PFSK-1 (cell line): ENCODE results near the gene IQCM.

Source experiments
- FOXP2 ChIP-seq: optimal IDR thresholded peaks from 2 replicates; pipeline ENCODE3; 2011; ENCODE audit warnings: borderline replicate concordance, control low read depth, inconsistent platforms; ENCODE audit not compliant: insufficient read depth; ENCODE audit errors: extremely low read length, extremely low read depth
- TF ChIP-seq, protein P1 (sequence below), 2 experiments: IDR thresholded peaks; 2 replicates each; pipeline versions ENCODE4 v1.6.1 to v1.8.0; 2011 to 2012; ENCODE audit warnings: low read depth in 2 of 2, low read length in 2 of 2, control low read depth in 1 of 2, inconsistent platforms in 1 of 2, mild to moderate bottlenecking in 1 of 2, moderate library complexity in 1 of 2; ENCODE audit not compliant: insufficient read depth in 1 of 2

GRCh38 chr4:149799546-149799945 lies 16.1 kb downstream of the IQCM start:
- TF ChIP-seq FOXP2, result no peak
- TF ChIP-seq, protein P1, sequence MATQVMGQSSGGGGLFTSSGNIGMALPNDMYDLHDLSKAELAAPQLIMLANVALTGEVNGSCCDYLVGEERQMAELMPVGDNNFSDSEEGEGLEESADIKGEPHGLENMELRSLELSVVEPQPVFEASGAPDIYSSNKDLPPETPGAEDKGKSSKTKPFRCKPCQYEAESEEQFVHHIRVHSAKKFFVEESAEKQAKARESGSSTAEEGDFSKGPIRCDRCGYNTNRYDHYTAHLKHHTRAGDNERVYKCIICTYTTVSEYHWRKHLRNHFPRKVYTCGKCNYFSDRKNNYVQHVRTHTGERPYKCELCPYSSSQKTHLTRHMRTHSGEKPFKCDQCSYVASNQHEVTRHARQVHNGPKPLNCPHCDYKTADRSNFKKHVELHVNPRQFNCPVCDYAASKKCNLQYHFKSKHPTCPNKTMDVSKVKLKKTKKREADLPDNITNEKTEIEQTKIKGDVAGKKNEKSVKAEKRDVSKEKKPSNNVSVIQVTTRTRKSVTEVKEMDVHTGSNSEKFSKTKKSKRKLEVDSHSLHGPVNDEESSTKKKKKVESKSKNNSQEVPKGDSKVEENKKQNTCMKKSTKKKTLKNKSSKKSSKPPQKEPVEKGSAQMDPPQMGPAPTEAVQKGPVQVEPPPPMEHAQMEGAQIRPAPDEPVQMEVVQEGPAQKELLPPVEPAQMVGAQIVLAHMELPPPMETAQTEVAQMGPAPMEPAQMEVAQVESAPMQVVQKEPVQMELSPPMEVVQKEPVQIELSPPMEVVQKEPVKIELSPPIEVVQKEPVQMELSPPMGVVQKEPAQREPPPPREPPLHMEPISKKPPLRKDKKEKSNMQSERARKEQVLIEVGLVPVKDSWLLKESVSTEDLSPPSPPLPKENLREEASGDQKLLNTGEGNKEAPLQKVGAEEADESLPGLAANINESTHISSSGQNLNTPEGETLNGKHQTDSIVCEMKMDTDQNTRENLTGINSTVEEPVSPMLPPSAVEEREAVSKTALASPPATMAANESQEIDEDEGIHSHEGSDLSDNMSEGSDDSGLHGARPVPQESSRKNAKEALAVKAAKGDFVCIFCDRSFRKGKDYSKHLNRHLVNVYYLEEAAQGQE (IDR thresholded peaks at IDR 0.05; ENCODE audit: insufficient read depth in 1 of 2, low read depth in 2 of 2, low read length in 2 of 2), result no peak
